Activated CD8-positive, alpha-beta memory T cell treated with anti-CD3 and anti-CD28 coated beads for 48 hours (primary cell): ENCODE data around the gene THAP7.
A peak's percentile ranks its signal among the peaks of the same experiment; 100 is the strongest.
"Not testable (repeated sequence)": the region's sequence is repeated elsewhere in the genome, so short reads cannot be mapped to it uniquely, and the experiment has no call there.

Experiments
- DNase-seq, 3 experiments: peaks; one replicate each; pipeline ENCODE4 v3.0.0-alpha.2; 2020; ENCODE audit warnings: low read depth in 2 of 3, low spot score in 2 of 3

Gene THAP7

GRCh38 chr22:20979940-20980453 lies 21.9 kb downstream of the THAP7 start:
- DNase-seq: no peak

- peak in 2 of 3 experiments; percentile 26 to 58 for DNase-seq
These were observed 22.6 kb downstream of the THAP7 start for GRCh38 chr22:20979243-20979809.

DNA sequence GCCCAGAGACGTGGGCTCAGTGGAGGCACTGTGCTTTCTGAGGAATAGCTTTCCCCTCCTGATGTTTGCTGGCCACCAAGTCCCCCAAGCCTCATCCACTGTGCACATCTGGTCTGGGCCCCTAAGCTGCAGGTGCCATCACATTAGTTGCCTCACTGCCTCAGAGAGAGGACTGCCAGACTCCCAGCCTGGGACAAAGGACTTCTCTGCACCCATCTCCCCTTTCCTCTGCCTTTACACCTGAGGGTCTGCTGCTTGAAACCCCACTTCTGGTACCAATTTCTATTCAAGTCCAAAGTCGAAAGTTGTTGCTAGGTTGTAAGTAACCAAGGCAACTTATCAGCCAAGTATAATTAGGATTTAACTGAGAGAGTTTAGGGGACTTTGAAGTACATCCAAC lies 23.5 kb downstream of the THAP7 start:
- DNase-seq: no peak

- no peak for DNase-seq
These were observed 24.3 kb downstream of the THAP7 start for GRCh38 chr22:20977516-20978170.

DNA sequence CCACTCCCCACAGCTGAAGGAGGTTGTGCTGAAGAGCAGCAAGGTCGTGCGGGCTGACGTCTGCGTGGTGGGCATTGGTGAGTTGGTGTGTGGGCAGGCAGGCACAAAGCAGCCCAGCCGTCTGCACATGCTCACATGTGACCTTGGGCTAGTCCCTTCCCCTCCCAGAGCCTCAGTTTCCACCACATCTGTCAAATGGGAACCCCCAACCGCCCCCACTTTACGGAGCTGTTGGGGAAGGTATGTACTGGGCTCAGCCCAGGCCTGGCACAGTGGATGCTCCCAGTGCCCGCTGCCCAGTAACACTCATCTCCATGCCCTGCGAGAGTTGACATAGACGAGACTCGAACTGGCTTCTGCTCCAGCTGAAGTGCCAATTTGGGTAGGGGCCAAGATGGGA lies 24.9 kb downstream of the THAP7 start:
- DNase-seq: no peak

GRCh38 chr22:20976291-20976877 lies 25.5 kb downstream of the THAP7 start:
- no peak for DNase-seq

DNA sequence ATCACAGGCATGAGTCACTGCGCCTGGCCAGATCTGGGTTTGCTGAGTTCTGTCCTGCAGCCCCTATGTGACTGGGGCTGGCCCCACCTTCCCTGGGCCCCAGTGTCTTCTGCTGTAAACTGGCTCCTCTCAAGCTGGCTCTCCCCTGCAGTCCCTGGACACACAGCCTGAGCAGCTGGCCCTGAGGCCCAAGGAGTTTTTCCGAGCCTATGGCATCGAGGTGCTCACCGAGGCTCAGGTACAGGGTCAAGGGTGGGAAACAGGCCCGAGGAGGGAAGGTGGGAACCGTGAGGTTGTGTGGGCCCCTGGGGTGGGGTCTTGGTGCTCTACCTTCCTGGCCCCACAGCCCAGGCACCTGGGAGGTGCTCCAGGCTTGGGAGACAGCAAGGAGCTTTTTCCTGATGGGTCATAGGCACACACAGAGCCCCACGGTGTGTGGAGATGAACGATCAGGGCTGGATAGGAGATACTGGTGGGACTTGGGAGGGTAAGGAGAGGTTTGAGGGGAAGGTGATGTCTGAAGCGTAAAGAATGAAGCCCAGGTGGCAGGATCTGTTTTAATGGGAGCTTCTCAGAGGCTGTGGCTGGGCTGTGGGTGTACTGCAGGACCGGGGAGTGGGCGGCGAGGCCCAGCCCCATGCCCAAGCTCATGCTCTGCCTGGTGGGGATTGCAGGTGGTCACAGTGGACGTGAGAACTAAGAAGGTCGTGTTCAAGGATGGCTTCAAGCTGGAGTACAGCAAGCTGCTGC lies 26.2 kb downstream of the THAP7 start:
- DNase-seq: no peak

GRCh38 chr22:20974336-20974955 lies 27.5 kb downstream of the THAP7 start:
- DNase-seq: no peak

GRCh38 chr22:20973634-20974286 lies 28.2 kb downstream of the THAP7 start:
- DNase-seq: no peak

- DNase-seq: no peak
These were observed 28.9 kb downstream of the THAP7 start for GRCh38 chr22:20972933-20973577.

DNA sequence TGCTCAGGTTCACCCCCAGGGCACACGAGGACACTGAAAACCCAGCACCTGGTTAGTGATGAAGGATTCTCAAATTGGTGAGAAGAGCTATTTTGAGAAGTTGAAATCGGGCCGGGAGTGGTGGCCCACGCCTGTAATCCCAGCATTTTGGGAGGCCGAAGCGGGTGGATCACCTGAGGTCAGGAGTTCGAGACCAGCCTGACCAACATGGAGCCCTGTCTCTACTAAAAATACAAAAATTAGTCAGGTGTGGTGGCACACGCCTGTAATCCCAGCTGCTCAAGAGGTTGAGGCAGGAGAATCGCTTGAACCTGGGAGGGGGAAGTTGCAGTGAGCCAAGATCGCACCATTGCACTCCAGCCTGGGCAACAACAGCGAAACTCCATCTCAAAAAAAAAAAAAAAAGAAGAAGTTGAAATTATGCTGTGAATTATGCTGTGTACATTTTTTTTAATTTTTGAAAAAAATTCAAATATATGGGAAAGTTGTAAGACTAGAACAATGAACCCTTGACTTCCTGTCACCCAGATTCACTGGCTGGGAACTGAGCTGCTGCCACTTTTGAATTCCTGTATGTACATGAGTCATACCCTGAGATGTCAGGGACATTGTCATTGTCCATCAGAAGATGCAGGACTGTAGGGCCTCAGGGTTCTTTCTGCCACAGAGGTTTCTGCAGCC lies 29.8 kb downstream of the THAP7 start:
- DNase-seq: not testable (repeated sequence)

GRCh38 chr22:20970939-20971657 lies 30.8 kb downstream of the THAP7 start:
- DNase-seq: no peak

- no peak for DNase-seq
These were observed 33.5 kb downstream of the THAP7 start for GRCh38 chr22:20968281-20968977.

DNA sequence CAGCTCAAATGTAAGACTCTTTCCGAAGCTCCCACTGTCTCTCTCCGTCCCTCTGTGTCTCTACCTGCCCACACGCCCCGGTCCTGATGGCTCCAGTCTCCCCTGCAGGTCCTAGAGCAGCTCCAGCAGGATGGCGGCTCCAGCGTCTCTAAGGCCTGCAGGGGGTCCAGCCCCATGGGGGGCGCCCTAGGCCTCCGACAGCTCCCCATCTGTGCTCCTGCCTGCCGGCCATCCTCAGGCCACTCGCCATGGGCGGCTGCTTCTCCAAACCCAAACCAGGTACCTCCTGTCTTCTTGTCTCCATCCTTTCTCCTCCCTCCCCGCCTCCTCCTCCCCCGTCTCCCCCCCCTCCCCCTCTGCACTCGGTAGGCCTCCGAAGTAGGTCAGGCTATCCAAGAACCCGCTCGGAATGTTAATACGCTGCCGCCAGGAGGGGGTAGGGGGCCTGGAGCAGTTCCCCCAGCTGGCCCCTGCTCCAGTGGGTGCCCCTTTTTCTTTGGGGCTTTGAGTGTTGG lies 34.2 kb downstream of the THAP7 start:
- no peak for DNase-seq

GRCh38 chr22:20966883-20967696 lies 34.8 kb downstream of the THAP7 start, which contains the start of gene AIFM3:
Gene AIFM3, plus strand, starts transcription at chr22:20967255. Its CDS starts 690 bp downstream, at chr22:20967945.
- no peak for DNase-seq

DNA sequence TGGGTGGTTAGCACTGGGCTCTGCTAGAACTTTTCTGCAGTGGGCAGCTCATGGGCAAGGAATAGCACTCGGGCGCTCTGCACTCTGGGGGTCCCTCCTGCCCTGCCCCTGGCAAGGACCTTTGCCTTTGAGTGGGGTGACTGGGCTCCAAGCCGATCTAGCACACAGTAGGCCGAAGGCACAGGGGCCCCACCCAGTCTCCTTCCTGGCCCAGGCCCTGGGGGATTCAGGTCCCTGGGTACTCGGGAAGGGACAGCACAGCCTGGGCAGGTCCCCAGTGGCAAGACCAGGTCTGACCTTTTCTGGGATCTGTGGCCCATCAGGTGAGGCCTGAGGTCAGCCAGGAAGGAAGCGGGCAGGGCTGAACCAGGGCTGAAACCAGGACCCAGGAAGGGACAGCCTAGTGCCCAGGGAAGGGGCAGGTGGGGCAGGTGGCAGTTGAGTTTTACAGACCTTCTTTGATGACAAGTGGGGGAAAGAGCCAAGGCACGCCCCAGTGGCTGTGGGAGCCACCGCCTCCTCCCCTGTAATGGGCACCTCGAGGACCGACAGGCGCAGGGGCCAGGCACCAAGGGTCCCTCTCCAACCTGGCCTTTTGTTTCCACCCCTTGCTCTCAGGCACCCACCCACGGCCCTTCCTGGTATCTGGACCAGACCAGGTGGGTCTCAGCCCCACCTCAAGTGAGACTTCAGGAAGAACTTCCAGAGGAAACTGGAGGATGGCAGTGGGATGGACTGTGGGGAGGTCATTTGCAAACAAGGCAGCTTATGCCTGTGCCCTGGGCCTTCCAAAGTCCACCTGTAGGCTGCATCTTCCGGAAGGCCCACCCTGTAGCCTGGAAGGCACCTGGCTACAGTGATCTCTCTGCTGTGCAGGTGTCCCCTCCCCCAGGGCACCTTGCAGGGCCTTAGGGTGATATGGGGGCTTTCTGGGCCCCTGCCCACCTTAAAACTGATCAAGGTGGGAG lies 35.7 kb downstream of the THAP7 start:
- no peak for DNase-seq
